Kidney (tissue), 14 donors: ENCODE measurements around the gene MAGIX. TPM values are rescaled to one million over a fixed set of nuclear protein-coding genes. Genes with fewer than 3 reads are reported as not detected.
A peak's percentile ranks its signal among the peaks of the same experiment; 100 is the strongest.

Experiments
- DNase-seq, 5 donors: peaks; one replicate each; pipeline ENCODE4 v3.0.0-alpha.2; 2013 to 2020
- FAIRE-seq: peaks from 2 replicates; lab custom pipeline; 2012; peaks lifted over from hg19 to GRCh38; lab: Jason Lieb, UNC
- H3K27ac ChIP-seq, 2 donors: one replicate each; pipeline ENCODE4 v1.7.0; 2013; ENCODE audit warnings: low read depth in 2 of 2, low read length in 2 of 2, inconsistent platforms in 1 of 2
- H3K27me3 ChIP-seq: one replicate; pipeline ENCODE4 v1.7.1; 2013; ENCODE audit warnings: low read length, inconsistent platforms; ENCODE audit not compliant: control insufficient read depth, insufficient read depth
- H3K36me3 ChIP-seq, 3 donors: one replicate each; pipeline versions ENCODE4 v1.7.0 to v1.7.1; 2013; ENCODE audit warnings: low read length in 3 of 3, control low read depth in 1 of 3, inconsistent platforms in 1 of 3; ENCODE audit not compliant: insufficient read depth in 3 of 3, control insufficient read depth in 2 of 3
- H3K4me1 ChIP-seq, 3 donors: one replicate each; pipeline versions ENCODE4 v1.7.0 to v1.7.1; 2013; ENCODE audit warnings: low read length in 3 of 3, inconsistent platforms in 1 of 3, low read depth in 1 of 3; ENCODE audit not compliant: control insufficient read depth in 2 of 3, insufficient read depth in 2 of 3
- H3K4me3 ChIP-seq, 3 donors: one replicate each; pipeline versions ENCODE4 v1.7.0 to v1.8.1; 2013; ENCODE audit warnings: low read length in 3 of 3, control low read depth in 1 of 3, inconsistent platforms in 1 of 3
- H3K9ac ChIP-seq, 3 donors: one replicate each; pipeline versions ENCODE4 v1.7.0 to v1.7.1; 2013; ENCODE audit warnings: low read length in 3 of 3, control low read depth in 1 of 3, inconsistent platforms in 1 of 3
- H3K9me3 ChIP-seq, 3 donors: one replicate each; pipeline versions ENCODE4 v1.7.0 to v1.7.1; 2013; ENCODE audit warnings: low read length in 3 of 3, control low read depth in 1 of 3, inconsistent platforms in 1 of 3; ENCODE audit not compliant: control insufficient read depth in 2 of 3, insufficient read depth in 1 of 3
- CTCF ChIP-seq: IDR thresholded peaks from 3 replicates; pipeline ENCODE4 v1.5.1; 2012; ENCODE audit warnings: mild to moderate bottlenecking, moderate library complexity, borderline replicate concordance; ENCODE audit not compliant: insufficient read depth; ENCODE audit errors: extremely low read depth
- intact Hi-C: fragments of 100-400 bp; cut with DNase I; formaldehyde crosslinking; loops from one replicate; pipeline ENCODE4 v1.11.1; 2022
- polyA plus RNA-seq: library from polyadenylated mRNA; stranded (reverse); fragments of 350-450 nt; fragmentation: Illumina TruSeq; extraction: RNeasy Lipid Tissue Mini Kit (QIAGEN cat#74804); gene quantifications from one replicate; pipeline ENCODE4 v1.2.3, GENCODE V29; 2014; ENCODE audit warnings: low read depth, low replicate concordance; ENCODE audit not compliant: insufficient read depth
- total RNA-seq: library from RNA; stranded (reverse); fragmentation: NEBNext Ultra II Directional; extraction: Animal tissue kit (Norgen Biotek cat#: 25700); gene quantifications from one replicate; pipeline ENCODE4 v1.2.1, GENCODE V29; 2021
- donor health status: control.
- donor health status: control.
- donor health status: control.
- donor health status: control.
- donor health status: control.
- donor health status: DM: yes; HTN: yes; CAD: no.
- donor health status: Normal renal cell carcinoma (clear cell type).

The MAGIX gene
- total and polyA plus RNA-seq, 2 donors from 2014 or later = 11.6 to 34.0 TPM

GRCh38 chrX:49206543-49206942 lies 44.0 kb downstream of the MAGIX start:
- H3K4me1 ChIP-seq = no peaks in the 10 kb centered on the region
- H3K36me3 ChIP-seq = no peaks in the 10 kb centered on the region
- H3K4me3 ChIP-seq = no peak overlapping the region
- no peak overlapping the region for H3K9ac ChIP-seq
- no peak overlapping the region for H3K27ac ChIP-seq
- no peaks in the 10 kb centered on the region for H3K27me3 ChIP-seq
- intact Hi-C loops = no loop called here
- H3K9me3 ChIP-seq = no peaks in the 10 kb centered on the region
- DNase-seq (no peak), FAIRE-seq (no peak)
- no peak for TF ChIP-seq CTCF

- Histone ChIP-seq H3K4me1 (no peaks in the 10 kb centered on the region), H3K27ac (no peak overlapping the region), H3K4me3 (no peak overlapping the region), H3K9me3 (no peaks in the 10 kb centered on the region), H3K9ac (no peak overlapping the region), H3K27me3 (no peaks in the 10 kb centered on the region), H3K36me3 (no peaks in the 10 kb centered on the region)
- FAIRE-seq = no peak
- intact Hi-C loops = no loop called here
- no peak for DNase-seq
- no peak for TF ChIP-seq CTCF
These were observed 45.8 kb downstream of the MAGIX start for GRCh38 chrX:49208399-49208798.

GRCh38 chrX:49209434-49210251 lies 47.1 kb downstream of the MAGIX start:
- no peaks in the 10 kb centered on the region for H3K27me3 ChIP-seq
- no peak overlapping the region for H3K27ac ChIP-seq
- no peak overlapping the region for H3K9ac ChIP-seq
- H3K36me3 ChIP-seq = no peaks in the 10 kb centered on the region
- no peak for FAIRE-seq
- TF ChIP-seq CTCF = no peak
- no peaks in the 10 kb centered on the region for H3K4me1 ChIP-seq
- no peak overlapping the region for H3K4me3 ChIP-seq
- intact Hi-C loops = no loop called here
- peak in 1 of 5 donors; percentile 32 for DNase-seq
- H3K9me3 ChIP-seq = no peaks in the 10 kb centered on the region
